Fibroblast of villous mesenchyme (primary cell): ENCODE results near the gene ACAP3. TPM values are rescaled to one million over a fixed set of nuclear protein-coding genes. Genes with fewer than 3 reads are reported as not detected.

ENCODE experiments used
- DNase-seq: peaks from one replicate; pipeline ENCODE4 v3.0.0-alpha.2; 2010; ENCODE audit warnings: low read depth
- H3K4me3 ChIP-seq: 2 replicates; pipeline ENCODE4 v1.5.1; 2011; ENCODE audit warnings: low read depth, mild to moderate bottlenecking, low read length
- total RNA-seq: library from RNA; depleted of rRNA; stranded (reverse); fragments of >200 nt; gene quantifications from 2 replicates; pipeline ENCODE4 v1.2.3, GENCODE V29; 2012
- TF ChIP-seq, protein P1 (sequence below): IDR thresholded peaks from 2 replicates; pipeline ENCODE4 v1.5.1; 2012; ENCODE audit warnings: low read depth, mild to moderate bottlenecking, low read length; ENCODE audit not compliant: insufficient read depth

ACAP3 gene
- total RNA-seq, 1 donor: 43.2 TPM

DNA sequence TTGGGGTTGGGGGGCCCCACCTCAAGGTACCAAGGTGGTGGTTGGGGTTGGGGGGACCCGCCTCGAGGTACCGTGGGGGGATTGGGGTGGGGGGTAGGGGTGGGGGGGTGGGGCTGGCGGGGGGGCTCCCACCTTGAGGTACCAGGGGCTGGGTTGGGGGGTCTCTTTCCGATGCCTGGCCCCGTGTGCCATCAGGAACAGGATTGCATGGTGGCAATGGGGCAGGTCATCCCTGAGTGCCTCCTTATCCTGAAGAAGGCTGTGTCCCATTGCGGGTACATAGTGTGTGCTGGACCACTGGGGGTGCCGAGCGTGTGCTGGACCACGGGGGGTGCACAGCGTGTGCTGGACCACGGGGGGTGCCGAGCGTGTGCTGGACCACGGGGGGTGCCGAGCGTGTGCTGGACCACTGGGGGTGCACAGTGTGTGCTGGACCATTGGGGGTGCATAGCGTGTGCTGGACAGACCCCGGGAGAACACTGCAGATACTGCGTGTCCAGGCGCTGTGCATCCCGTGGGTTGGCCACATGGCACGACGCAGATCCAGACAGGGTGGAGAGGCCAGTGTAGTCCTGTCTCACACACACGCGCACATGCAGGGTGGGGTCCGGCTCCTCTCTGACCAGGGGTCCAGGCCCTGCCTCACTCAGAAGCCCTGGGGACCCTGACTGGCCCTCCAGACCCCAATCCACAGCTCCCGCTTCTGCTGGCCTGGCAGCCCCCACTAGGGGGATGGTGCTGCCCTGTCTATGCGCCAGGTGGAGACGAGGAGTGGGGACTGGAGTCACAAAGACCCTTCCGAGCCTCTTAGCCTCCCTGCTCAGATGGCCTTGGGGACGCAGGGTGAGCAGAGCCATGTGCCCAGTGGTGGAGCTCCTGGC, 23.3 kb downstream of the ACAP3 start:
- H3K4me3 ChIP-seq: no peak overlapping the region
- TF ChIP-seq, protein P1, sequence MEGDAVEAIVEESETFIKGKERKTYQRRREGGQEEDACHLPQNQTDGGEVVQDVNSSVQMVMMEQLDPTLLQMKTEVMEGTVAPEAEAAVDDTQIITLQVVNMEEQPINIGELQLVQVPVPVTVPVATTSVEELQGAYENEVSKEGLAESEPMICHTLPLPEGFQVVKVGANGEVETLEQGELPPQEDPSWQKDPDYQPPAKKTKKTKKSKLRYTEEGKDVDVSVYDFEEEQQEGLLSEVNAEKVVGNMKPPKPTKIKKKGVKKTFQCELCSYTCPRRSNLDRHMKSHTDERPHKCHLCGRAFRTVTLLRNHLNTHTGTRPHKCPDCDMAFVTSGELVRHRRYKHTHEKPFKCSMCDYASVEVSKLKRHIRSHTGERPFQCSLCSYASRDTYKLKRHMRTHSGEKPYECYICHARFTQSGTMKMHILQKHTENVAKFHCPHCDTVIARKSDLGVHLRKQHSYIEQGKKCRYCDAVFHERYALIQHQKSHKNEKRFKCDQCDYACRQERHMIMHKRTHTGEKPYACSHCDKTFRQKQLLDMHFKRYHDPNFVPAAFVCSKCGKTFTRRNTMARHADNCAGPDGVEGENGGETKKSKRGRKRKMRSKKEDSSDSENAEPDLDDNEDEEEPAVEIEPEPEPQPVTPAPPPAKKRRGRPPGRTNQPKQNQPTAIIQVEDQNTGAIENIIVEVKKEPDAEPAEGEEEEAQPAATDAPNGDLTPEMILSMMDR: no peak
- DNase-seq: no peak

DNA sequence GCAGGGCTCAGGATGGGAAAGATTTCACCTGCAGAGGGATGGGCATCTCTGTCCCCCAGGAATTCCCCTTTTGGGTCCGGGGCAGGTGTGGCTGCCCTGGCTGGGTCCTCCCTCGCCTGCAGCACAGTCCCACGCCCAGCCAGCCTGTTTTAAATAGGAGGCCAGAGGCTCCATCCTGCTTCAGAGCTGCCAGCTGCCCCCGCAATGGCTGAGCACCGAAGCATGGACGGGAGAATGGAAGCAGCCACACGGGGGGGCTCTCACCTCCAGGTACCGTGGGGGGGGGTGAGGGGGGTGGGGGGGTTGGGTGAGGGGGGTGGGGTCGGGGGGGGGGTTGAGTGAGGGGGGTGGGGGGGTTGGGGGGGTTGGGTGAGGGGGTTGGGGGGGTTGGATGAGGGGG, 23.9 kb downstream of the ACAP3 start:
- TF ChIP-seq, protein P1: no peak
- DNase-seq: no peak

DNA sequence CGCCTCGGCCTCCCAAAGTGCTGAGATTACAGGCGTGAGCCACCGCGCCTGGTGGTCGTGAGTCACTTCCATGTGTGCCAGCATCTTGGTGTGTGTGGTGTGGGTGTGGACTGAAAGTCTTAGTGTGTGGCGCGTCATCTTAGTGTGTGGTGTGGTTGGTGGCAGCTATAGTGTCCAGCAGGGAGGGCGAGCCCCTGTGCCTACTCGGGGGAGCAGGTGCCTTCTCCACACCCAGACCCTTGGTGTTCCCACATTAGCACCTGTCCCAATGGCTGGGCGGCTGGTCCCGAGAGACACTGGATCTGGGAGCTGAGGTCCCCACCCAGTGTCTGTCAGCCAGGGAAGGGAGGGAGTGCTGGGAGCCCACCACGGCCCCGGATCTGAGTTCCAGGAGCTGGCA, 24.7 kb downstream of the ACAP3 start:
- no peak for DNase-seq
- TF ChIP-seq, protein P1: no peak
- H3K4me3 ChIP-seq: no peak overlapping the region

More for the DNA sequence above, 23.9 kb downstream of the ACAP3 start:
- no peak overlapping the region for H3K4me3 ChIP-seq

DNA sequence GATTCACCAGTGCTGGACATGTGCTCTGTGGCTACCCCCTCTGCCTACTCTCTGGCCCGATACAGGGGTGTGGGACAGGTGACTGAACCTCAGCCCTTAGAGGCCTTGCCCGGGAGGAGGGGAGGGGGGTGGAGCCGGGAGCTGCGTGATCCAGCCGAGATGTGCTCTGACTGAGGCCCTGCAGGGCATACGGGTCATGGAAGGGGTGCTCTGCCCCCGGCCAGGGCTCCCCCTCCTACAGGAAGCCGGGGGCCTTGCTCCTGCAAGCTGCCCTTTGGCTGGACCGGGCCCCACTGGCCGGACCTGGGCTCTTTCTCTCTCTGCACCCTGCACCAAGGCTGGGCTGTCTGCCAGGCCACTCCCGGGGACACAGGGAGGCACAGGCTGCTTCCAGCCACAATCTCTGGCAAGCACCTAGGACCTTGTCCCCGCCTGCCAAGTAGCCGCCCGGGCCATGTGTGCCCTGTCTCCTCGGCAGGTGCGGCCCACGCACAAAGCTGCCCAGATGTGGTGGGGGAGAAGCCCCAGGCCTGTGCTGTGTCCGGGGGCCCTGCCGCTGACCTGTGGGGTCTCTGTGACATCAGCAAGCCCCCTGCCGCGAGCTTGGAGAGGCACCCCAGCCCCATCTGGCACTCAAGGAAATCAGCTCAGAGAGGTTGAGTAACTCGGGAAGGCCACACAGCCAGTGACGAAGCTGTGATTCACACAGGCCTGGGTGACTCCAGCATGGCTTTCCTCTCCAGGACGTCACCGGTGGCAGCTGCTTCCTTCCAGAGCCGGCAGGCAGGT, 26.0 kb downstream of the ACAP3 start:
- no peak for DNase-seq
- TF ChIP-seq, protein P1: no peak

DNA sequence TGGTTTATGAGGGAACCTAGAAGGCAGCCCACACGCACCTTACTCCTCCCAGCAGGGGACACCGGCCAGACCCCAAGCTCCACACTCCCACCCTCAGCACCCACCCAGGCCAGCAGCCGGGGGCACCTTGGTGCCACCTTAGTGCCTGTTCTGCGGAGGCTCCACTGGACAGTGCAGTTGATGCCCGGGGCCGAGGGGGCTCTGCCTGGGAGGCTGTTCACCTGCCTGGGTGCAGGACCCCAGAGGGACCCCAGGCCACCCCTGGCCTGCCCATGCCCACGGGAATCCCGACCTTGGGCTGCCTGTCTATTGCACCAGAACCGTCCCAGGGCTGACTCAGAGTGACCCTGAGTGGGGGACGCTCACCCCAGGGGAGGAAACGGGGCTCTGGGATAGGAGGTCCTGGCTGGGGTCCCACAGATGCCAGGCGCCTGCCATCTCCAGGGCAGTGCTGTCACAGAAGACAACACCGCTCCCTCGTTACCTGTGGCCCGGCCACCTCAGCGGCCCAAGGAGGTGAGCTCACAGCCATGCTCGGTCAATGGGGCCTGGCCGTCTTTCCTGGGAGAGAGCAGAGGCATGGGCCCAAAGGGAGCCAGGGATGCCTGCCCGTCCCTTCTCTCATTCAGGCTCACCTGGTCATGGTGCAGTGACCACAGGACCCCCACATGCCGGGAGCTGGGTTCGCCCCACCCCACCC, 26.8 kb downstream of the ACAP3 start:
- no peak overlapping the region for H3K4me3 ChIP-seq
- TF ChIP-seq, protein P1: no peak
- no peak for DNase-seq

More for the DNA sequence above, 26.0 kb downstream of the ACAP3 start:
- no peak overlapping the region for H3K4me3 ChIP-seq

DNA sequence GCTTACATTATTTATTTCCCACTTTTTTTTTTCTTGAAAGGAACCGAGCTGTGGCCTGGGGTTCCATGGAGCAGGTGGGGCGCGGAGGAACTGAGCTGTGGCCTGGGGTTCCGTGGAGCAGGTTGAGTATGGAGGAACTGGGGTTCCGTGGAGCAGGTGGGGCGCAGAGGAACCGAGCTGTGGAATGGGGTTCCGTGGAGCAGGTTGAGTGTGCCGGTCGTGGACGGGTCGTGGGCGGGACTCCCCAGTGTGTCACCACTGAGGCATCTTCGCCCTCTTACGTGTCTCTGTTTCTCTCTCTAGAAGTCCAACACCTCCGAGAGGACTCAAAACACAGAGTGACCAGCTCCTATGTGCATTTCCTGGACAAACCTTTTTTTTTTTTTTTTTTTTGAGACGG, 28.7 kb downstream of the ACAP3 start:
- TF ChIP-seq, protein P1: no peak
- H3K4me3 ChIP-seq: no peak overlapping the region
- DNase-seq: no peak
